Chondrocyte (in vitro differentiated cells): ENCODE results near the gene SRCAP. TPM values are rescaled to one million over a fixed set of nuclear protein-coding genes. Genes with fewer than 3 reads are reported as not detected.
"Not testable (repeated sequence)": the region's sequence is repeated elsewhere in the genome, so short reads cannot be mapped to it uniquely, and the experiment has no call there.

ENCODE experiments used
- DNase-seq: peaks from one replicate; pipeline ENCODE4 v3.0.0; 2021; ENCODE audit warnings: mixed read lengths, low spot score
- H3K27ac Mint-ChIP-seq: one replicate; pipeline ENCODE4 v1.8.0; 2021; ENCODE audit warnings: mild to moderate bottlenecking, moderate library complexity, mixed read lengths; ENCODE audit not compliant: unreplicated experiment
- H3K27me3 Mint-ChIP-seq: 2 replicates; pipeline ENCODE4 v1.8.0; 2021; ENCODE audit warnings: low read depth, mixed read lengths
- H3K36me3 Mint-ChIP-seq: 2 replicates; pipeline ENCODE4 v1.8.0; 2021; ENCODE audit warnings: low read depth, mixed read lengths
- H3K4me1 Mint-ChIP-seq: 2 replicates; pipeline ENCODE4 v1.8.0; 2021; ENCODE audit warnings: low read depth, mild to moderate bottlenecking, mixed read lengths
- H3K4me3 Mint-ChIP-seq: one replicate; pipeline ENCODE4 v1.8.0; 2021; ENCODE audit warnings: mild to moderate bottlenecking, moderate library complexity, mixed read lengths; ENCODE audit not compliant: unreplicated experiment
- H3K9me3 Mint-ChIP-seq: 2 replicates; pipeline ENCODE4 v1.8.0; 2021; ENCODE audit warnings: low read depth, mixed read lengths
- total RNA-seq: library from RNA; stranded (reverse); gene quantifications from 3 replicates; pipeline ENCODE4 v1.2.1, GENCODE V29; 2021
- TF ChIP-seq, protein P1 (sequence below): fragments of 200-600 bp; sonication (generic); IDR thresholded peaks from 2 replicates; pipeline ENCODE4 v1.5.0; 2021; ENCODE audit warnings: antibody characterized with exemption, mild to moderate bottlenecking, moderate library complexity

The SRCAP gene
- total RNA-seq, 1 donor from 2014 or later: 49.2 TPM

DNA sequence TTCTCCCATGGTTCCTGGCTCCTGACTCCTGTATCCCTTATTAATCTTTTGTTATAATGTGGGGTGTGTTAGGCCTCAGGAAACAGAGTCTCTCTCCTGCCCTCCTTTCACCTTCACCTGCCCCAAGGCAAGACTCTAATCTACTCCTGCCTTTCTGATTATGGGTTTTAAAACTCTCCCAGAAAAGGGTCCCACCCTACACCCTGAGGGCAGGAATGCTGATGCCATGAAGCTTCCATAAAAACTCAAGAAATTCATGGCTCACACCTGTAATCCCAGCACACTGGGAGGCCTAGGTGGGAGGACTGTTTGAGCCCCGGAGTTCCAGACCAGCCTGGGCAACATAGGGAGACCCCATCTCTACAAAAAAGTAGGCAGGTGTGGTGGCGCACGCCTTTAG, 18.6 kb upstream of the SRCAP start:
- H3K36me3 Mint-ChIP-seq: no peaks in the 10 kb centered on the region
- TF ChIP-seq, protein P1, sequence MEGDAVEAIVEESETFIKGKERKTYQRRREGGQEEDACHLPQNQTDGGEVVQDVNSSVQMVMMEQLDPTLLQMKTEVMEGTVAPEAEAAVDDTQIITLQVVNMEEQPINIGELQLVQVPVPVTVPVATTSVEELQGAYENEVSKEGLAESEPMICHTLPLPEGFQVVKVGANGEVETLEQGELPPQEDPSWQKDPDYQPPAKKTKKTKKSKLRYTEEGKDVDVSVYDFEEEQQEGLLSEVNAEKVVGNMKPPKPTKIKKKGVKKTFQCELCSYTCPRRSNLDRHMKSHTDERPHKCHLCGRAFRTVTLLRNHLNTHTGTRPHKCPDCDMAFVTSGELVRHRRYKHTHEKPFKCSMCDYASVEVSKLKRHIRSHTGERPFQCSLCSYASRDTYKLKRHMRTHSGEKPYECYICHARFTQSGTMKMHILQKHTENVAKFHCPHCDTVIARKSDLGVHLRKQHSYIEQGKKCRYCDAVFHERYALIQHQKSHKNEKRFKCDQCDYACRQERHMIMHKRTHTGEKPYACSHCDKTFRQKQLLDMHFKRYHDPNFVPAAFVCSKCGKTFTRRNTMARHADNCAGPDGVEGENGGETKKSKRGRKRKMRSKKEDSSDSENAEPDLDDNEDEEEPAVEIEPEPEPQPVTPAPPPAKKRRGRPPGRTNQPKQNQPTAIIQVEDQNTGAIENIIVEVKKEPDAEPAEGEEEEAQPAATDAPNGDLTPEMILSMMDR: no peak
- H3K4me1 Mint-ChIP-seq: no peaks in the 10 kb centered on the region
- DNase-seq: no peak
- H3K9me3 Mint-ChIP-seq: no peaks in the 10 kb centered on the region
- no peaks in the 10 kb centered on the region for H3K27me3 Mint-ChIP-seq
- H3K27ac Mint-ChIP-seq: no peak overlapping the region
- no peak overlapping the region for H3K4me3 Mint-ChIP-seq

DNA sequence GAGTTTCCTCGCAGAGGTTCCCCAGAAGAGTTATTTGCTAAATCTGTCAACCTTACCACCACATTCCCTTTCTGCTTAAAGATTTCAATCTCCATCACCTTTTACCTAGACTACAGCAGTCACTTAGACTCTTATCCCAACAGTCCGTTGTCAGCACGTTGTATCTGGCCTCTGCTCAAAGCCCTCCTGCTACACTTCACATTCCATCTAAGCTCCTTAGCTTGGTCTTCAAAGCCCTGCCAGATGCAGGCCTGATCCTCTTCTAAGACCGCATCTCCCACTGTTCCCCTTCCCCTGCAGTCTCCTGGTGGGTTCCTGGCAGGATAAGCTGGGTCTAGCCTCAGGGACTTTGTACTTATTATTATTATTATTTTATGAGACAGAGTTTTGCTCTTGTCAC, 10.3 kb upstream of the SRCAP start:
- no peak for DNase-seq
- TF ChIP-seq, protein P1: no peak
- Mint-ChIP-seq H3K4me1 (no peaks in the 10 kb centered on the region), H3K4me3 (no peak overlapping the region), H3K27me3 (no peaks in the 10 kb centered on the region), H3K9me3 (no peaks in the 10 kb centered on the region), H3K27ac (no peak overlapping the region), H3K36me3 (no peaks in the 10 kb centered on the region)

GRCh38 chr16:30691907-30692306, 7.1 kb upstream of the SRCAP start:
- TF ChIP-seq, protein P1: no peak
- Mint-ChIP-seq H3K9me3 (no peaks in the 10 kb centered on the region), H3K4me3 (no peak overlapping the region), H3K4me1 (no peaks in the 10 kb centered on the region), H3K36me3 (no peaks in the 10 kb centered on the region), H3K27ac (no peak overlapping the region), H3K27me3 (no peaks in the 10 kb centered on the region)
- DNase-seq: no peak

DNA sequence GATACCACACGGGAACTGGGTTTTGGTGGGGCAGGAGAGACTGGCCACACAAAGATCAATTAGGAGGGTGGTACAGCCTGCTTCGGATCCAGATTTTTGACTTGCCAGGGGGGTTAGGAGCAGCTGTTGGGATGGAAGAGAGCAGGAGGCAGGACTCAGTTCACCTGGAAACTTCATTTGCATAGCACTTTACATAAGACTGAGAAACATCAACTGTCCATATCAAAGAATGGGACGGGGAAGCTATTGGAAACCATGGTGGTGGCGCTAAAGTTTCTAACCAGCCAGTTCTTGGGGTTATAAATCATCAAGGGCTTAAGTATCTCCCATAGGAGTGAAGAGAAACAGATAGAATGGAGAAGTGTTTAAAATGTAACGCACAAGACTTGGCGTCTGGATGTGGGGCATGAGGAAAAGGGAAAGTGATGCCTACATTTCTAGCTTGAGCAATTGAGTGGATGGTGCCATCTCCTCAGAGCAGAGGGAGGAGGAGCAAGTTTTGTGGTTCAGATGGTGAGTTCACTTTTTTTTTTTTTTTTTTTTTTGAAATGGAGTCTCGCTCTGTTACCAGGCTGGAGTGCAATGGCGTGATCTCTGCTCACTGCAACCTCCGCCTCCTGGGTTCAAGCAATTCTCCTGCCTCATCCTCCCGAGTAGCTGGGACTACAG, 6.4 kb upstream of the SRCAP start:
- no peaks in the 10 kb centered on the region for H3K27me3 Mint-ChIP-seq
- peaks cover 4% of the 10 kb centered on the region for H3K4me1 Mint-ChIP-seq
- no peaks in the 10 kb centered on the region for H3K36me3 Mint-ChIP-seq
- no peak overlapping the region for H3K27ac Mint-ChIP-seq
- TF ChIP-seq, protein P1: no peak
- no peak overlapping the region for H3K4me3 Mint-ChIP-seq
- H3K9me3 Mint-ChIP-seq: no peaks in the 10 kb centered on the region
- no peak for DNase-seq

GRCh38 chr16:30694926-30695693, 3.9 kb upstream of the SRCAP start:
- H3K36me3 Mint-ChIP-seq: no peaks in the 10 kb centered on the region
- DNase-seq: no peak
- no peaks in the 10 kb centered on the region for H3K27me3 Mint-ChIP-seq
- H3K4me3 Mint-ChIP-seq: no peak overlapping the region
- no peak overlapping the region for H3K27ac Mint-ChIP-seq
- TF ChIP-seq, protein P1: no peak
- peaks cover 16% of the 10 kb centered on the region for H3K4me1 Mint-ChIP-seq
- no peaks in the 10 kb centered on the region for H3K9me3 Mint-ChIP-seq

GRCh38 chr16:30696646-30697045, 2.3 kb upstream of the SRCAP start:
- not testable (repeated sequence) for H3K36me3 Mint-ChIP-seq, H3K9me3 Mint-ChIP-seq, H3K27ac Mint-ChIP-seq, DNase-seq, H3K4me3 Mint-ChIP-seq, H3K27me3 Mint-ChIP-seq
- peaks cover 23% of the 10 kb centered on the region for H3K4me1 Mint-ChIP-seq
